GM12864 (cell line): ENCODE results near the gene PIP5K1B.

Experiments
- DNase-seq: peaks from one replicate; pipeline ENCODE4 v3.0.0-alpha.2; 2011; ENCODE audit warnings: low read depth
- H3K4me3 ChIP-seq: 2 replicates; pipeline ENCODE4 v1.5.1; 2011; ENCODE audit warnings: mild to moderate bottlenecking, low read depth, low read length, control low read depth
- TF ChIP-seq, protein P1 (sequence below): IDR thresholded peaks from 2 replicates; pipeline ENCODE4 v1.5.1; 2011; ENCODE audit warnings: low read depth, mild to moderate bottlenecking, moderate library complexity, low read length, control low read depth, inconsistent platforms; ENCODE audit errors: missing control alignments

Gene PIP5K1B

DNA sequence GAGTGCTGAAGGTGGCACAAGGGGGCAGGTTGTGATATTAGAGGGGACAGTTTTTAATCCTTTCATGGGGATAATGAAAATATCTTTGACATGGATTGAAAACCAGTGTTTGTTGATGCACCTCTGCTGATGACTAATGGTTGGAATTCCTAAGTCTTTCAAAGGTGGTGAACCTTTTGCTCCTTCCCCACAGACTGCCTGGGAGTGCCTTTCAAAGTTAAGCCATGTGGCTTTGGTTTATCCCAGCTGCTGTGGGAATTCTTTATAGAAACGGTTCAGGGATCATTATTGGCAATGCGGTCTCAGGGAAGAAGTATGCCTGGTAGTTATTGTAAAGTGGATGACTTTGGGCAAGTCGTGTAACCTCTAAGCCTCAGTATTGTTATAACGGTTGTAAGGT is 45.7 kb downstream of the PIP5K1B start:
- TF ChIP-seq, protein P1, sequence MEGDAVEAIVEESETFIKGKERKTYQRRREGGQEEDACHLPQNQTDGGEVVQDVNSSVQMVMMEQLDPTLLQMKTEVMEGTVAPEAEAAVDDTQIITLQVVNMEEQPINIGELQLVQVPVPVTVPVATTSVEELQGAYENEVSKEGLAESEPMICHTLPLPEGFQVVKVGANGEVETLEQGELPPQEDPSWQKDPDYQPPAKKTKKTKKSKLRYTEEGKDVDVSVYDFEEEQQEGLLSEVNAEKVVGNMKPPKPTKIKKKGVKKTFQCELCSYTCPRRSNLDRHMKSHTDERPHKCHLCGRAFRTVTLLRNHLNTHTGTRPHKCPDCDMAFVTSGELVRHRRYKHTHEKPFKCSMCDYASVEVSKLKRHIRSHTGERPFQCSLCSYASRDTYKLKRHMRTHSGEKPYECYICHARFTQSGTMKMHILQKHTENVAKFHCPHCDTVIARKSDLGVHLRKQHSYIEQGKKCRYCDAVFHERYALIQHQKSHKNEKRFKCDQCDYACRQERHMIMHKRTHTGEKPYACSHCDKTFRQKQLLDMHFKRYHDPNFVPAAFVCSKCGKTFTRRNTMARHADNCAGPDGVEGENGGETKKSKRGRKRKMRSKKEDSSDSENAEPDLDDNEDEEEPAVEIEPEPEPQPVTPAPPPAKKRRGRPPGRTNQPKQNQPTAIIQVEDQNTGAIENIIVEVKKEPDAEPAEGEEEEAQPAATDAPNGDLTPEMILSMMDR: no peak
- DNase-seq: no peak

GRCh38 chr9:68751556-68751955 is 46.5 kb downstream of the PIP5K1B start:
- H3K4me3 ChIP-seq: no peak overlapping the region
- TF ChIP-seq, protein P1: no peak
- no peak for DNase-seq

More for the DNA sequence above, 45.7 kb downstream of the PIP5K1B start:
- H3K4me3 ChIP-seq: no peak overlapping the region

GRCh38 chr9:68755051-68755450 is 50.0 kb downstream of the PIP5K1B start:
- H3K4me3 ChIP-seq: no peak overlapping the region
- TF ChIP-seq, protein P1: no peak
- no peak for DNase-seq

GRCh38 chr9:68755752-68756151 is 50.7 kb downstream of the PIP5K1B start:
- TF ChIP-seq, protein P1: no peak
- H3K4me3 ChIP-seq: no peak overlapping the region
- DNase-seq: no peak

- H3K4me3 ChIP-seq: no peak overlapping the region
- DNase-seq: no peak
- TF ChIP-seq, protein P1: no peak
These were observed 55.1 kb downstream of the PIP5K1B start for GRCh38 chr9:68759981-68760673.

DNA sequence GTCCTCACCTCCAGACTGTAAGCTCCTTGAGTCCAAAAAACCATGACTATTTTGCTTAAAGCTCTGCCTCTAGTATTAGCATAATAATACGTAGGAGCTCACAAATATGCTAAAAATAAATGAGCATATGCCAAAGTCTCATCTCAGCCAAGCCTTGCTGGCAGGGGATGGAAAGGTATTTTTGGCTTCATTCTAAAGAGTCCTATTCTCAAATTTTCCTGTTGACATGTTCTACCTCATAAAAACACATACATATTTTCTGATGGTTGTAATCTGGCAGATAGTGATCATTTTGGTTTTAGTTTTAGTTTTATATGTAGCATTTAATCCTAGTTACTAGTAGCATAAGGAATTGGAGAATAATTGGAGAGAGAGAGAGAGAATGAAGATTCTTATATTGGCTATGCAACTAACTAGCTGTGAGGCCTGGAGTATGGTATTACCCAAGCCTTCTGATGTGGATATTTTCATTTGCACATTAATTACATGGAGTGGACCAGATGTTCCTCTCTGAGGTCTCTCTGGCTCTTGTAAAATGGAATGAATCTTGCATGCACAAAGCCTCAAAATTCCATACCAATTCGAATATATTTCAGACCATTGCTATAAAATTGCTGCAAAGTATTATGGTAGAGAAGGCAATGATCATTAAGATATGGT is 55.8 kb downstream of the PIP5K1B start:
- TF ChIP-seq, protein P1: no peak
- H3K4me3 ChIP-seq: no peak overlapping the region
- no peak for DNase-seq
